Suprapubic skin (tissue), 4 donors: Measurements from ENCODE around the gene ARCN1.

Experiments used
- POLR2A ChIP-seq, 2 donors: fragments of 450-650 bp; IDR thresholded peaks; one replicate each; pipeline ENCODE4 v1.6.1; 2017; ENCODE audit warnings: antibody characterized with exemption in 2 of 2, mild to moderate bottlenecking in 2 of 2, moderate library complexity in 2 of 2
- POLR2AphosphoS5 ChIP-seq, 3 donors: sonication (generic); formaldehyde crosslinking; IDR thresholded peaks; one replicate each; pipeline ENCODE4 v1.6.1; 2017; ENCODE audit warnings: antibody characterized with exemption in 3 of 3
- TF ChIP-seq, protein P1 (sequence below), 2 donors: fragments of 200-600 bp in 1 of 2; fragments of 450-650 bp in 1 of 2; sonication (generic) in 1 of 2; IDR thresholded peaks; one replicate each; pipeline ENCODE4 v1.5.1; 2016 to 2019; ENCODE audit warnings: antibody characterized with exemption in 2 of 2, mild to moderate bottlenecking in 1 of 2, moderate library complexity in 1 of 2

DNA sequence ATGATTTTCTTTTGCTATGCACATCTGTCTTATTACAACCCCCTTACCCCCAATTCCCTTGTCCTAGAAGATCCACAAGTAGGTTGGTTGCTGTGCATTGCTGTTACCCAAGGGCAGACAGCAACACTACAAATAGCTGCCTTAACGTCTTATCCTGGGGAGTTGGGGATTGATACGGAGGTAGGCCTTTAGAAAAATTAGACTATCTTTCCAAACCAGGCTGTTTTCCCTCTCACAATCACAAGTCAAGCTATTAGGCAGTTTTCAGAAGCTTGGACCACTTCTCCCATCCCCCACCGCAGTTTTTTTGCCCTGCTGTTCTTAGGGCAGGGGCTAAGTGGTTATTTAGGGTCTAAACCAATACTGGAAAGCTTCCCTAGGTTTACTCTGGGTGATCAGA, 32.4 kb downstream of the ARCN1 start:
- TF ChIP-seq, protein P1, sequence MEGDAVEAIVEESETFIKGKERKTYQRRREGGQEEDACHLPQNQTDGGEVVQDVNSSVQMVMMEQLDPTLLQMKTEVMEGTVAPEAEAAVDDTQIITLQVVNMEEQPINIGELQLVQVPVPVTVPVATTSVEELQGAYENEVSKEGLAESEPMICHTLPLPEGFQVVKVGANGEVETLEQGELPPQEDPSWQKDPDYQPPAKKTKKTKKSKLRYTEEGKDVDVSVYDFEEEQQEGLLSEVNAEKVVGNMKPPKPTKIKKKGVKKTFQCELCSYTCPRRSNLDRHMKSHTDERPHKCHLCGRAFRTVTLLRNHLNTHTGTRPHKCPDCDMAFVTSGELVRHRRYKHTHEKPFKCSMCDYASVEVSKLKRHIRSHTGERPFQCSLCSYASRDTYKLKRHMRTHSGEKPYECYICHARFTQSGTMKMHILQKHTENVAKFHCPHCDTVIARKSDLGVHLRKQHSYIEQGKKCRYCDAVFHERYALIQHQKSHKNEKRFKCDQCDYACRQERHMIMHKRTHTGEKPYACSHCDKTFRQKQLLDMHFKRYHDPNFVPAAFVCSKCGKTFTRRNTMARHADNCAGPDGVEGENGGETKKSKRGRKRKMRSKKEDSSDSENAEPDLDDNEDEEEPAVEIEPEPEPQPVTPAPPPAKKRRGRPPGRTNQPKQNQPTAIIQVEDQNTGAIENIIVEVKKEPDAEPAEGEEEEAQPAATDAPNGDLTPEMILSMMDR (IDR thresholded peaks at IDR 0.05) = no peak
- TF ChIP-seq POLR2A (IDR thresholded peaks at IDR 0.05) (no peak), POLR2AphosphoS5 (IDR thresholded peaks at IDR 0.05) (no peak)
